ENCODE measurements around the gene HECTD4. TPM values are rescaled to one million over a fixed set of nuclear protein-coding genes. Genes with fewer than 3 reads are reported as not detected.

HECTD4 gene
- total and polyA plus RNA-seq, 12 donors = 3.0 to 33.7 (median 23.9) TPM

DNA sequence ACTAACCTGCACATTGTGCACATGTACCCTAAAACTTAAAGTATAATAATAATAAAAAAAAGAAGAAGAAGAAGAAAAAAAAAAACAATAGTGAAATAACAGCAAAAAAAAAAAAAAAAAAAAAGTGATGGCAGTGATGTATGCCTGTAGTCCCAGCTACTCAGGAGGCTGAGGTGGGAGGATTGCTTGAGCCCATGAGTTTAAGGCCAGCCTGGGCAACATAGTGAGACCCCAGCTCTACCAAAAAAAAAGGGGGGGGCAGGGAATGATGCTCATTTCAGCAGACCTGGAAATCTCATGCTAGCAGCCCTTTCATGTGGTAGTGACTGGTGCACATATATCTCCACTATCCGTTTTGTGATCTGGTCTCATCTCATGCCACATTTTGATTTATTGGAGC lies 236.1 kb downstream of the HECTD4 start:
- TF ChIP-seq, protein P1, sequence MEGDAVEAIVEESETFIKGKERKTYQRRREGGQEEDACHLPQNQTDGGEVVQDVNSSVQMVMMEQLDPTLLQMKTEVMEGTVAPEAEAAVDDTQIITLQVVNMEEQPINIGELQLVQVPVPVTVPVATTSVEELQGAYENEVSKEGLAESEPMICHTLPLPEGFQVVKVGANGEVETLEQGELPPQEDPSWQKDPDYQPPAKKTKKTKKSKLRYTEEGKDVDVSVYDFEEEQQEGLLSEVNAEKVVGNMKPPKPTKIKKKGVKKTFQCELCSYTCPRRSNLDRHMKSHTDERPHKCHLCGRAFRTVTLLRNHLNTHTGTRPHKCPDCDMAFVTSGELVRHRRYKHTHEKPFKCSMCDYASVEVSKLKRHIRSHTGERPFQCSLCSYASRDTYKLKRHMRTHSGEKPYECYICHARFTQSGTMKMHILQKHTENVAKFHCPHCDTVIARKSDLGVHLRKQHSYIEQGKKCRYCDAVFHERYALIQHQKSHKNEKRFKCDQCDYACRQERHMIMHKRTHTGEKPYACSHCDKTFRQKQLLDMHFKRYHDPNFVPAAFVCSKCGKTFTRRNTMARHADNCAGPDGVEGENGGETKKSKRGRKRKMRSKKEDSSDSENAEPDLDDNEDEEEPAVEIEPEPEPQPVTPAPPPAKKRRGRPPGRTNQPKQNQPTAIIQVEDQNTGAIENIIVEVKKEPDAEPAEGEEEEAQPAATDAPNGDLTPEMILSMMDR (IDR thresholded peaks at IDR 0.05) = no peak
- intact Hi-C loops (cut with DNase I) = loop anchor here in 1 of 10 donors (10.0 kb wide), 2 partner anchors 71 to 89 kb away; no protein-coding TSS in a partner anchor
- Histone ChIP-seq H3K4me3 (no peak overlapping the region), H3K9me3 (no peaks in the 10 kb centered on the region), H3K27ac (no peak overlapping the region), H3K4me1 (peaks cover 0 to 8% (median 0%) of the 10 kb centered on the region in 9 donors), H3K36me3 (peaks cover 7 to 100% (median 92%) of the 10 kb centered on the region in 9 donors), H3K27me3 (no peaks in the 10 kb centered on the region)
- ATAC-seq = no peak
- 89 to 100% methylated on average over 1 of the region's 1 CpG for WGBS, 2 donors
- no peak for DNase-seq

DNA sequence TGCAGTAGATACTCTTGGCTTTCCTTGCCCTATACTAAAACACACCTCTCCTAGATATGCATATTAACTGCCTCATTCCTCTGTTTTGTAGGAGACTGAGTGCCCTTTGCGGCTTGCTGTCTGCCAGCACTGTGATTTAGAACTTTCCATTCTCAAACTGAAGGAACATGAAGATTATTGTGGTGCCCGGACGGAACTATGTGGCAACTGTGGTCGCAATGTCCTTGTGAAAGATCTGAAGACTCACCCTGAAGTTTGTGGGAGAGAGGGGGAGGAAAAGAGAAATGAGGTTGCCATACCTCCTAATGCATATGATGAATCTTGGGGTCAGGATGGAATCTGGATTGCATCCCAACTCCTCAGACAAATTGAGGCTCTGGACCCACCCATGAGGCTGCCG lies 241.5 kb downstream of the HECTD4 start:
- DNase-seq = no peak
- no peak for ATAC-seq
- 88 to 93% methylated on average over 5 of the region's 5 CpGs for WGBS, 2 donors
- Histone ChIP-seq H3K4me3 (no peak overlapping the region), H3K9me3 (no peaks in the 10 kb centered on the region), H3K27me3 (no peaks in the 10 kb centered on the region), H3K27ac (peak overlapping the region in 1 of 10 donors; percentile 10), H3K4me1 (peaks cover 0 to 20% (median 0%) of the 10 kb centered on the region in 9 donors), H3K36me3 (peaks cover 4 to 100% (median 97%) of the 10 kb centered on the region in 9 donors)
- intact Hi-C loops (cut with DNase I) = loop anchor here in 1 of 10 donors (10.0 kb wide), 2 partner anchors 66 to 94 kb away; no protein-coding TSS in a partner anchor
- TF ChIP-seq, protein P1 (IDR thresholded peaks at IDR 0.05) = no peak

DNA sequence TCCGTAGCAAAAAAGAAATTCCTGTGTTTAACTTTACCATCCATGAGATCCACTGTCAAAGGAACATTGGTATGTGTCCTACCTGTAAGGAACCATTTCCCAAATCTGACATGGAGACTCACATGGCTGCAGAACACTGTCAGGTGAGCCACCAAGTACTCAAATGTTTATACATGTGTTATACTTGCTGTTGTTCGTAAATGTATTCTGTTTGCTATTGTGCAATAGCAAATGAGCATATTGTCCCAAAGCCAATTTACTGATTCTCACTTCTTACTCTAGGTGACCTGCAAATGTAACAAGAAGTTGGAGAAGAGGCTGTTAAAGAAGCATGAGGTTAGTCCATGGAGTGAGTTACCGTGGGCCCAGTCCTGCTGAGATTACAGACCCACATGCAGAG lies 247.5 kb downstream of the HECTD4 start:
- TF ChIP-seq, protein P1 (IDR thresholded peaks at IDR 0.05) = no peak
- ATAC-seq (no peak), DNase-seq (no peak)
- H3K4me1 ChIP-seq = peaks cover 3 to 43% (median 32%) of the 10 kb centered on the region in 9 donors
- WGBS, 2 donors = 91 to 94% methylated on average over 3 of the region's 3 CpGs
- intact Hi-C loops (cut with DNase I) = no loop called here
- no peaks in the 10 kb centered on the region for H3K9me3 ChIP-seq
- H3K27ac ChIP-seq = no peak overlapping the region
- H3K4me3 ChIP-seq = no peak overlapping the region
- H3K36me3 ChIP-seq = peaks cover 0 to 86% (median 49%) of the 10 kb centered on the region in 9 donors
- no peaks in the 10 kb centered on the region for H3K27me3 ChIP-seq

DNA sequence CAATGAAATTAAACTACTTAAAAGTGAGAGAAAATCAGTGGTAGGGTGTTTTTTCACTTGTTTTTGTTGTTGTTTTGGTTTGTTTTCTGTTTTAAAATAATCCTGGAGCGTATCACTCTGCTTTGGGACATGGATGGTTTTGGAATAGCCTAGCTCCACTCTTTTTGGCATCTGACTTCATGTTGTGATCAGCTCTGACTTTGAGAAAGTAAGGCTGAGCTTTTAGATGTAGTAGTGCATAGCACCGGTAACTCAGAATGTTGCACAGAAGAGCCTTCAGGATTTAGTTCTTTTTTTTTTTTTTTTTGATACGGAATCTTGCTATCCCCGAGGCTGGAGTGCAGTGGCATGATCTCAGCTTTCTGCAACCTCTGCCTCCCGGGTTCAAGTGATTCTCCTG lies 248.8 kb downstream of the HECTD4 start:
- TF ChIP-seq, protein P1 (IDR thresholded peaks at IDR 0.05) = no peak
- H3K36me3 ChIP-seq = peaks cover 0 to 73% (median 36%) of the 10 kb centered on the region in 9 donors
- H3K4me1 ChIP-seq = peaks cover 3 to 55% (median 44%) of the 10 kb centered on the region in 9 donors
- H3K27me3 ChIP-seq = no peaks in the 10 kb centered on the region
- ATAC-seq (peak in 2 of 8 donors; percentile 64), DNase-seq (no peak)
- no peaks in the 10 kb centered on the region for H3K9me3 ChIP-seq
- no peak overlapping the region for H3K4me3 ChIP-seq
- 91 to 92% methylated on average over 5 of the region's 5 CpGs for WGBS, 2 donors
- intact Hi-C loops (cut with DNase I) = no loop called here
- H3K27ac ChIP-seq = peak overlapping the region in 4 of 10 donors; percentile 11 to 90 (median 34)

All from heart right ventricle (tissue), 16 donors.